ENCODE measurements around the gene C2CD2L.
"Not testable (repeated sequence)": the region's sequence is repeated elsewhere in the genome, so short reads cannot be mapped to it uniquely, and the experiment has no call there.

C2CD2L gene

GRCh38 chr11:119115484-119116234 is 8.5 kb downstream of the C2CD2L start:
- DNase-seq (ENCODE audit: low read depth) = no peak

DNA sequence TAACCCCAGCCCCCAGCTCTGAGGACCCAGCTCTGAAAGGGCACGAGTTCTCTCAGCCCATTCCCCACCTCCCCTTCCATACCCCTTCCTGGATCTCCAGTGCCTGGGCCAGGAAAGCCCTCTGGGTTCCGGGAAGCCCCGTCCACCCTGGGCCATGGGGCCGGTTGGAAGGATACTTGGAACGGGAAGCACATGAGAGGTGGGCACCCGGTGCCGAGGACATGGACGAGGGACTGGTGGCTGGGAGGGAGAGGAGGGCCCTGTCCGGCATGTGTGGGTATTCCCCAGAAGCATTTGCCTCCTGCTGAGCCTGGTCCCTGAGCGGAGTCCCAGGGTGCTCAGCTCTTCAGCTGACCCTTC is 9.1 kb downstream of the C2CD2L start:
- DNase-seq (ENCODE audit: low read depth) = no peak

- no peak for DNase-seq (ENCODE audit: low read depth)
Observed at GRCh38 chr11:119116601-119117000, 9.5 kb downstream of the C2CD2L start.

- DNase-seq (ENCODE audit: low read depth) = no peak
Observed at GRCh38 chr11:119117004-119117706, 10.0 kb downstream of the C2CD2L start.

GRCh38 chr11:119118227-119118626 is 11.1 kb downstream of the C2CD2L start:
- no peak for DNase-seq (ENCODE audit: low read depth)

- DNase-seq (ENCODE audit: low read depth) = no peak
Observed at GRCh38 chr11:119118946-119119345, 11.8 kb downstream of the C2CD2L start.

DNA sequence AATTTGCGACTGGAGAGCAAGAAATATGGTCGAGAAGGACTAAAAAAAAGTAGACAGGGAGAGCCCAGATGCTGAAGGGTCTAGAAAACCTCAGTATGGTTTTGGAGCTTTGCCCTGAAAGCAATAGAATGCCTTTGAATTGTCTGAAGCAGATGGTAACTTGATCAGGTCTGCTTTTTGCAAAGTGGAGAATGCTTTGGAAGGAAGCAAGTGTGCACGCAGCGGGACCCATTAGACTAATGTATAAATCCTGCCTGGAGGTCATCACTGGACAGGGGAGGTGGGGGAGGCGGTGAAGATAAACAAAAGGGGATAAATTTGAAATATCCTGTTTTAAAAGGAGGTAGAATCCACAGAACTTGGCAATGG is 13.5 kb downstream of the C2CD2L start:
- DNase-seq (ENCODE audit: low read depth) = peak; percentile 58

DNA sequence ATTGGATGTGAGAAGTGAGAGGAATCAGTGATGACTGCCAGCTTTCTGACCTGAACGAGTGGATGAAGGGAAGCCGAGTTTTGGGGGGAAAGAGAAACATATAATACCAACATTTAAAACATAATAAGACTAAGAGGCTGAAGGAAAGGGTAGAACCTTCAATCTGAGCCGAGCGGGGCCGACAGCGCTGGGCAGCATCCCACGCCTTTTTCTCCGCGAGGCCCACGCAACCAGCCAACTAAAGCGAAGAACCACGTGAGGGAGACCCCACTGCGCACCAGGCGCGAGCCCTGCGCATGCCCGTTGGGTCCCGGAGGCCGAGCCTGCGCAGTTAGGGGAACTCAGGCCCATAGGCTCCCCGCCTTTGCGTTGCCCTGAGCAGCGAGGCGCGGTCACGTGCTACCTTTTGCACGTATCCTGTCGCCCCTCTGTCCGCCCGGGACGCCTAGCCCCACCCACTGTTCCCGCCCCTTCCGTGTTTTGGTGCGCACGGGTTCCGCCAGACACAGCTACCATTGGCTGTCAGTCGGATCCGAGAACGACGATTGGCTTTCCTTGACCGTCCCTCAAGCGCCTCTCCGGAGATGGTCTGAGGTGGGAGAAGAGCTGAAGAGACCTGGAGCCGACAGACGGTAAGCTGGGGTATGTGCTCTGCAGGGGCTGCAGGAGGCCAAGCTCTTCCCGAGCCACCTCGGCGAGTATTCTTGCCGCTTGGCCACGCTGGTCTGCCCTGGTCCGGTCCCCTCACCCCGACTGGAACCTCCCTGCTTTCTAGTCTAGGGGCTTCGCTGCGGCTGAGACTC is 14.1 kb downstream of the C2CD2L start, which contains the start of gene HINFP:
Gene HINFP, plus strand, starts transcription at position 573 of the 803 bp plus-strand sequence. CDS start 5,365 bp downstream, outside the sequence.
- peak; percentile 99 for DNase-seq (ENCODE audit: low read depth)

DNA sequence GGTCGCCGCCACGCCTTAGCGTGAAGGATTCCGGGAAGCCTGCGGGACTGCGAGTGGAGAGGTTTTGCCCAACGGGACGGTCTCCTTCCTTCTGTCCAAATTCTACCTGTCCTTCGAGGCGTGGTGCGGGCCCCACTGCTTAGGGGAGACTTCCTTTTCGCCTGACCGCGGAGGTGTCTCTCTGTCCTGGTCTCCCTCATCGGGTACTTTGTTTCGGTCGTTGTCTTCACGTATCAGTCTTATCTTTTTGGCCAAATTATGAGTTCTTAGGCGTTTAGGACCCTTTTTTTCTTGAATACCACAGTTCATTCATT is 14.6 kb downstream of the C2CD2L start:
- no peak for DNase-seq (ENCODE audit: low read depth)

DNA sequence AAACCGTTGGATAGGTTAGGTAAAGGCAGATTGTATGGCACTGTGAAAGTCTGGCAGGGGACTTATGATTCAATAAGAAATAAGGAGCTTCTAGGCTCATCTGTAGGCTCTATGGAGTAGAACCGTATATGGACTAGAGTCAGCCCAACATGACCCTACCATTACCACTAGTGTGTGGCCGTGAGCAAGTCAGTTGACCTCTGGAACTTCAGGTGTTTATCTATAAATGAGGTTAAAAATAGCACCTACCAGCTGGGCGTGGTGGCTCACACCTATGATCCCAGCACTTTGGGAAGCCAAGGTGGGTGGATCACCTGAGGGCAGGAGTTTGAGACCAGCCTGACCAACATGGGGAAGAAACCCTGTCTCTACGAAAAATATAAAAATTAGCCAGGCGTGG is 18.7 kb downstream of the C2CD2L start:
- DNase-seq (ENCODE audit: low read depth) = no peak

DNA sequence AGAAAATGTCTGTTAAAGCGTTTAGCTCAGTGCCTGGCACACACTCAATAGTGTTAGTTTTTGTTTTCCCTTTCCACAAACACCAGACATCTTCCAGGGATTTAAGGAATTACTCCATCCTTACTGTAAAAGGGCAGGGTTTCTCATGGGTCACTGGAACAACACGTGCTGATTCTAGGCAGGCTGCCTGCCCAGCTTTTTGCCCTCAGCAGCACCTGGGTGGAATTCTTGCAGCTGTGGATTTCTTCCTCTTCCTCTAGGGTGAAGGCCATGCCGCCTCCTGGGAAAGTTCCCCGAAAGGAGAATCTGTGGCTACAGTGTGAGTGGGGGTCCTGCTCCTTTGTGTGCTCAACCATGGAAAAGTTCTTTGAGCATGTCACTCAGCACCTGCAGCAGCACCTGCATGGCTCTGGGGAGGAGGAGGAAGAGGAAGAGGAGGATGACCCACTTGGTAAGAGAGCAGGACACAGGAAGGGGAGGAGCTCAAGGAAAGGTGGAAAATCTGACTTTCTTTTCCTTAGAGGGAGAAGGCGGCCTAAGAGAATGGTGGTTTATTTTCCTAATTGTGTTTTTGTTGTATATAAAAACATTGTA is 19.6 kb downstream of the C2CD2L start:
- DNase-seq (ENCODE audit: low read depth) = no peak

- peak; percentile 37 for DNase-seq (ENCODE audit: low read depth)
Observed at GRCh38 chr11:119130662-119131061, 23.5 kb downstream of the C2CD2L start.

GRCh38 chr11:119134389-119134978 is 27.3 kb downstream of the C2CD2L start:
- DNase-seq (ENCODE audit: low read depth) = no peak

DNA sequence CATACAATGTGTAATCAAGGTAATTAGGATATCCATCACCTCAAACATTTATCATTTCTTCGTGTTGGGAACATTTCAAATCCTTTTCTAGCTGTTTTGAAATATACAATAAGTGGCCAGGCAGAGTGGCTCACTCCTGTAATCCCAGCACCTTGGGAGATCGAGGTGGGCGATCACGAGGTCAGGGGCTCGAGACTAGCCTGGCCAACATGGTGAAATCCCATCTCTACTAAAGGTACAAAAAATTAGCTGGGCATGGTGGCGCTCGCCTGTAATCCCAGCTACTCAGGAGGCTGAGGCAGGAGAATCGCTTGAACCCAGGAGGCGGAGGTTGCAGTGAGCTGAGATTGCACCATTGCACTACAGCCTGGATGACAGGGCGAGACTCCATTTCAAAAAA is 32.1 kb downstream of the C2CD2L start:
- DNase-seq (ENCODE audit: low read depth) = not testable (repeated sequence)

DNA sequence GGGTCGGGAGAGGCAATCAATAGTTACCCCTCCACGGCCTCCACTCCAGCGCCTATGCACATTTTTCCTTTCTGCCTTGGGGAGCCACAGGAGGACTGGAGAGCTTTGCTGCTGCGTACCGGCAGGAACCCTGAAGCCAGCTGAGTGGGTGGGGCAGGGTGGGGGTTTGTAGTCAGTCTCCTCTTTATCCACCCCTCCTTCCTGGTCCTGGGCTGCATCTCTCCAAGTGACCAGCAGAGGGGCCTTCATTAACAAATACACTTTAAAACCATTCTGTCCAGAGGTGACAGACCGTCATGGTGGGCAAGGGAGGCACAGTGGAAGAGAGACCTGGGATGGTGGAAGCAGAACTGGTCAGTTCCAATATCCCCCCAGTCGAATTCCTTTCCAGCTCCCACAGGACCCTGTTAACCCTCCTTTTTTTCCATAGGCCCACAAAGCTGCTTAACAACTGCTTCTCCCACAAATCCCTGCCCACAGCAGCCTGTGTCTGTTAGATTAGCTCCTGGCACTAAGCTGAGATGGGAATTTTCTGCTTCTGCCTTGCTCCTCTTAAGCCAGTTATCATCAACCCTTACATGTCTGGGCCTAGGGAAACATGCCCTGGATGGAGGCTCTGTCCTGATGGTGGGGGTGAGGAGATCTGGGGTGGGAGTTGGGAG is 37.8 kb downstream of the C2CD2L start:
- peak; percentile 77 for DNase-seq (ENCODE audit: low read depth)

DNA sequence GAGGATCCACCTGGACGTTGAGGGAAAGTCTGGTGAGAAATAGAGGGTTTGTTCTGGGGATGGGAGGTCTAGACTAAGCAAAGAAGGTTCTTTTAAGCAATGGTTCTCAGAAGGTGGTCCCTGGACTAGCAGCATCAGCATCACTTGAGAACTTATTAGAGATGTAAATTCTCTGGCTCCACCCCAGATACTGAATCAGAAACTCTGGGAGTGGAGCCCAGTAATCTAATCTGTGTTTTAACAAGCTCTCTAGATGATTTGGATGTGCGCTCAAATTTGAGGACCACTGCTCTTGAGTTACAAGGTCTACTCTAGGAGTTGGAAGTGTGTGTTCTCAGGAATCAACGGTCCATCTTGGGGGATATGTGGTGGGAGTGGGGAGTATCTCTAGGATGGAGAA is 38.4 kb downstream of the C2CD2L start:
- DNase-seq (ENCODE audit: low read depth) = no peak

- DNase-seq (ENCODE audit: low read depth) = no peak
Observed at GRCh38 chr11:119147604-119148333, 40.6 kb downstream of the C2CD2L start.

GRCh38 chr11:119148720-119149017 is 41.5 kb downstream of the C2CD2L start:
- no peak for DNase-seq (ENCODE audit: low read depth)

DNA sequence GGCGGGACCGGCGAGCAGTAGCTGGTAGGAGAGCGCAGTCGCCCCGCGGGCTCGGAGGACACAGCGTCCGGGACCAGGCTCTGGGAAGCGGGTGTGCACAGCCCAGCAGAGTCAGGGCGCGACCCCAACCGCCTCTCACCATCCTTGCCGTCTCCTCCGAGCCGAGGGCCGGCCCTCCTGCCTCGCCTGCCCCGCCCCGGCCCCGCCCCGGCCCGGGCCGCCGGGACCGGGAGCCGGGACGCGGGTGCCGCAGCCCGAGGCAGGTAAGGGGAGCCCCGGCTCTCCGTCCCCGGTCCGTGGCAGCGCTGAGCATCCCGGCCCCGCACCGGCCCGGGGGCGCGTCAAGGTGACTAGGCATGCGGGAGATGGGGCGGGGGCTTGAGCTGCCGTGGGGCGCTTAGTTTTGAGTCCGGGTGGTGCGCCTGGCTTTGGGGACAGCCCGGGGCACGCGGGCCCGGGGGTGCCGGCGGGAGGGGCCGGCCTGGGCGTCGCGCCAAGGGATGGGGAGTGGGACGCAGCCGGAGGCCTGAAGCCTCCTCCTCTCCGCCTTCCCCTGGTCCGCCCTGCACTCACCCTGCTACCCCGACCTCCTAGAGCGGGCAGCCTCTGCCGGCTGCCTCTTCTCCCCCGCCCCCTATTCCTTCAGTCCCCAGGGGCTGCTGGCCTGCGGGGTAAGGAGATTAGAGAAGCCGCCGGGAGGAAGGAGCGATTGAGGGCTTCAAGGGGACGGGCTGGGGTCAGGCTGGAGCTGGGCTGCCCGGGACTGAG is 42.1 kb downstream of the C2CD2L start, which contains the start of gene ABCG4:
Gene ABCG4, plus strand, starts transcription at position 35 of the 768 bp plus-strand sequence. CDS start 914 bp downstream, outside the sequence.
- peak; percentile 36 for DNase-seq (ENCODE audit: low read depth)

- DNase-seq (ENCODE audit: low read depth) = no peak
Observed at GRCh38 chr11:119149786-119150275, 42.7 kb downstream of the C2CD2L start.

Data from EH (cell line).